Measurements from ENCODE around the gene VILL.
A peak's percentile ranks its signal among the peaks of the same experiment; 100 is the strongest.

The VILL gene

DNA sequence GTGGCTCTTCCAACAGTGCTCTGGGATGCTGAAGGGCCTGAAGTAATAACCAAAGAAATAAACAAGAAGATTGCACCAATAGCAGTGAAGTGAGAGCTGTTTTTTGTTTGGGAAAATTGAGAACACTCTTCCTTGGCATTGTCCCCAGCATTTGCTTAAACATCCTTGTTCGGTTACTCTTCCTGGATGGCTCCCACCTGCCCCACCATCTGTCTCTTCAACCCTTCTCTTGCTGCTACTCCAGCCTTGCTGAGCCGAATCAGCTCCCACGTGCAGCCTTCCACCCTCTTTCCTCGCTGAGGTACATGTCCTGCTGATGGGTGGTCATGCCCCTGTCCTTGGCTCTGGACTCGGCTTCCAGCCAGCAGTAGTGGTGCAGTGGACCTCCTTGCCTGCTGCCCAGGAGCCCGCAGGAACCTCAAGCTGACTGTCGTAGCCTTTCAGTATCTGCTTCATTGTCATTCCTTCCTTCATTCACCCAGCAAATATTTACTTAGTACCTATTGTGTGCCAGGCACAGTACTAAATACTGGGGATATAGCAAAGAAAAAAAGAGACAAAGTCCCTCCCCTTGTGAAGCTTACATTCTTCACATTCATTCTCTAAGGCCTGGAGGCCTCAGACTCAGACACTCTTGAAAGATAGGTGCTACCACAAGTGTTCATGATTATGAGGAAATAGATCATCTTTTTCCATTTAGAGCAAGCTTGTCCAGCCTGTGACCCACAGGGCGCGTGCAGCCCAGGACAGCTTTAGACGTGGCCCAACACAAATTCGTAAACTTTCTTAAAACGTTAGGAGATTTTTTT, 17.1 kb upstream of the VILL start:
- TF ChIP-seq, protein P1, sequence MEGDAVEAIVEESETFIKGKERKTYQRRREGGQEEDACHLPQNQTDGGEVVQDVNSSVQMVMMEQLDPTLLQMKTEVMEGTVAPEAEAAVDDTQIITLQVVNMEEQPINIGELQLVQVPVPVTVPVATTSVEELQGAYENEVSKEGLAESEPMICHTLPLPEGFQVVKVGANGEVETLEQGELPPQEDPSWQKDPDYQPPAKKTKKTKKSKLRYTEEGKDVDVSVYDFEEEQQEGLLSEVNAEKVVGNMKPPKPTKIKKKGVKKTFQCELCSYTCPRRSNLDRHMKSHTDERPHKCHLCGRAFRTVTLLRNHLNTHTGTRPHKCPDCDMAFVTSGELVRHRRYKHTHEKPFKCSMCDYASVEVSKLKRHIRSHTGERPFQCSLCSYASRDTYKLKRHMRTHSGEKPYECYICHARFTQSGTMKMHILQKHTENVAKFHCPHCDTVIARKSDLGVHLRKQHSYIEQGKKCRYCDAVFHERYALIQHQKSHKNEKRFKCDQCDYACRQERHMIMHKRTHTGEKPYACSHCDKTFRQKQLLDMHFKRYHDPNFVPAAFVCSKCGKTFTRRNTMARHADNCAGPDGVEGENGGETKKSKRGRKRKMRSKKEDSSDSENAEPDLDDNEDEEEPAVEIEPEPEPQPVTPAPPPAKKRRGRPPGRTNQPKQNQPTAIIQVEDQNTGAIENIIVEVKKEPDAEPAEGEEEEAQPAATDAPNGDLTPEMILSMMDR (IDR thresholded peaks at IDR 0.05; ENCODE audit: low read depth, low read length) = no peak
- Histone ChIP-seq H3K36me3 (no peaks in the 10 kb centered on the region; the same call in 1 of the 2 replicates), H3K9me3 (no peaks in the 10 kb centered on the region), H3K27me3 (no peaks in the 10 kb centered on the region), H3K4me3 (ENCODE audit: low read depth, low read length) (no peak overlapping the region), H3K4me1 (no peaks in the 10 kb centered on the region)
- no peak for DNase-seq

DNA sequence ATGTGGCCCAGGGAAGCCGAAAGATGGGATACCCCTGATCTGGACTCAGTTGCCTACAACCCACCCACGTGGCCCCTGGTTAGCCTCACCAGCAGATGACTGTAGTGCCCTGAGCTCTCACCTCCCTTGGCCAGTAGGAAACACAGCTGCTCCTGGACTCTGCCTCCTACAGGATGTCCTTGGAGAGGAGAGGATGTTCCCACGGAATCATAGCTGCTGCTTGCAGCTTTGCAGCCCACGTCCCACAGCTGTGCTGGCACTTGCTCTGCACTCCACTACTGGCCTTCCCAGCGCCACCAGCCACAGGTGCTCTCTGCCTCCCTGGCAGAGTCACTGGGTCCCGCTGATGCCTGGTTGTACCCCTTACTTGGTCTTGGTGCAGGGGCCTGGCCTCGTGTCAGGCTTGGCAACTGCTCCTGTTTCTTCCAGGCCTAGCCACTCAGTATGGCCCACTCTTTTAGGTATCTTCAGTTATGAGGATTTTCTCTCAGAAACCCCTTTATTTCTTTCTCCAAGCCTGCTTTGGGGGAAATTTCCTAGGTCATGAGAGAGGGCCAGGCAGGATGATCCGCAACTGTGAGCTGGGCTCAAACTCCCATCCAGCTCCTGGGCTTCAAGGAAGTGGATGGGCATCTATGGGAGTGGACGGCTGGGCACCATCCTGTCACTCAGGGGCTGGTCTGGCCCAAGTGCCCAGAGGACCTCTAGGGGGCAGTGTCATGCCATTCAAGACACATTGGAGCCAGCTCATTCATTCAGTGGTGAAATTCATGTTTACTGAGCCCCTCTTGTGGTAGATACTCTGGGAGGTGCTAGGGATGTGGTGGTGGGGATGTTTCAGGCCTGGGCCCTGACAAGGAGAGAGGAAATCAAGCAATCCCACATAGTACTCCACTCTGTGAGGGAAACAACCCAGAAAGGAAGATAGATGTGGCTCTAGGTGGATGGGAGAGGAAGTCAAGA, 16.2 kb upstream of the VILL start:
- TF ChIP-seq, protein P1 (IDR thresholded peaks at IDR 0.05; ENCODE audit: low read depth, low read length) = peak; percentile 69
- H3K36me3 ChIP-seq = no peaks in the 10 kb centered on the region; the same call in 1 of the 2 replicates
- H3K27me3 ChIP-seq = no peaks in the 10 kb centered on the region
- no peaks in the 10 kb centered on the region for H3K9me3 ChIP-seq
- no peak overlapping the region for H3K4me3 ChIP-seq (ENCODE audit: low read depth, low read length)
- no peaks in the 10 kb centered on the region for H3K4me1 ChIP-seq
- DNase-seq = peak; percentile 68

DNA sequence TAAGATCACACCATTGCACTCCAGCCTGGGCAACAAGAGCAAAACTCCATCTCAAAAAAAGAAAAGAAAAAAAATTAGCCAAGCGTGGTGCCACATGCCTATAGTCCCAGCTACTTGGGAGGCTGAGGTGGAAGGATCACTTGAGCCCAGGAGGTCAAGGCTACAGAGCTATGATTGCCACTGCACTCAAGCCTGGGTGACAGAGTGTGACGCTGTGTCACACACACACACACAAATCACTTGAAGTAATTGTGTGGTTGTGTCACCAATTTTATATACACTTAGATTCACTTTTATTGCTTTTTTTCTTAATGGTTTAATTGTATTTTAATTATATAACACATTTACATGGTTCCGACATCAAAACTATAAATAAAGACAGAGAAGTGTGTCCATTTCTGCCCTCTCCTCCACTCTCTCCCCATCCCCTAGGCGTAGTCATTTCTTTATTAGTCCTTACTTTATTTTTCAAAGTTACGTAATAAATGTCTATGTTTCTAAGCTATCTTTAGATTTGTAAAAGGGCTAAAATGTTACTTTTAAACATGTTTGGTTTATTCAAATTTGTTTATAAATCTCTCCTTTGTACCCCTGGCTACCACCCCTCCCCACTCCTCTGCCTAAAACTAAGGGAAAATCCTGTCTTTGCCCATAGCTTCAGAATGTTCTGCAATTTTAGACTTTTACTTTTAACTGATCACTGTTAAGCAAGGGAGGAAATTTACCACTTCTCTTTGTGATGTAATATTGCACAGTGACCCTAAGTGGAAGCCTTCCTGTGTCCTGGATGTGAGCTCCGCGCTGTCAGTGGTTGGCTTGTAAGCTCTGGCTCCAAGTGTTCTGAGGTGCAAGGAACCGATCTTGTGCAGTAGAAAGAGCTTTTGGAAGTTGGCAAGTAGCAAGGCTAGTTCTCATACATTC, 10.8 kb upstream of the VILL start:
- Histone ChIP-seq H3K36me3 (no peaks in the 10 kb centered on the region; the same call in 1 of the 2 replicates), H3K4me1 (no peaks in the 10 kb centered on the region), H3K27me3 (no peaks in the 10 kb centered on the region), H3K4me3 (ENCODE audit: low read depth, low read length) (no peak overlapping the region), H3K9me3 (no peaks in the 10 kb centered on the region)
- TF ChIP-seq, protein P1 (IDR thresholded peaks at IDR 0.05; ENCODE audit: low read depth, low read length) = no peak
- DNase-seq = no peak

DNA sequence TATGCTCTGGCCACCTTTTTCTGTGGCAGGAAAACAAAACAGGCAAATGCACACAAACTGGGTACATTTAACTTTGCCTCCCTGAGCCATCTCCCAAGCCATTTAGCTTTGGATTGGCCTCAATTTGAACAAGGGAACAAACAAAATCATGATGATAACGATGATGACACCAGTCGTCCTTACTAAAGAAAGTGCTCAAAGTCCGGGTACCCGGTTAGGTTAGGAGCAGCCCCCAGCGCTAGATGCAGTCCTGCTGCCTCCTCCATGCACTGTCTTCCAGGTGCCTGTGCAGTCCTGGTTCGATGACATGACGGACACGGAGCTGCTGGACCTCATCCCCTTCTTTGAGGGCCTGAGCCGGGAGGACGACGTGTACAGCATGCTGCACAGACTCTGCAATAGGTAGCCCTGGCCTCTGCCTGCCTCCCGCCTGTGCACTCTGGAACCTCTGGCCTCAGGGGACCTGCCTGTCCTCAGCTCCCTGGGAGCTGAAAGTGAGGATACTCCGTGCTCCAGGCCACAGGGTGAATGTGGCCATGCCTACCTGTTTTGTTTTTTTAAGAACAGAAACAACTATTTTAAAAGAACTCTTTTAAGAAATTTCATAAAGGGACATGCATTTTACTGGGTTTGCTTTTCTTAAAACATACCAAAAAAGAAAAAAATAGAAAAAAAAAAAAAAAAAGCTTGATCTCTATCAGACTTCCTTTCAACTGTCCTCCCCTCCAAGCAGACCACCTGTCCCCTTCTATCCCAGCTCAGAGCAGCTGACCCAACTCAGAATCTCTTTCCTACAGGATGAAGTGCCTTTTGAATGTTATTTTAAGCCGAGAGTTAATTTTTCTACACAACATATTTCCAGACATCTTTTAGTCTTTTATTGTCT, 9.9 kb upstream of the VILL start:
- no peaks in the 10 kb centered on the region for H3K4me1 ChIP-seq
- no peaks in the 10 kb centered on the region for H3K27me3 ChIP-seq
- TF ChIP-seq, protein P1 (IDR thresholded peaks at IDR 0.05; ENCODE audit: low read depth, low read length) = no peak
- no peak overlapping the region for H3K4me3 ChIP-seq (ENCODE audit: low read depth, low read length)
- no peaks in the 10 kb centered on the region for H3K9me3 ChIP-seq
- no peaks in the 10 kb centered on the region; the same call in 1 of the 2 replicates for H3K36me3 ChIP-seq
- DNase-seq = no peak

DNA sequence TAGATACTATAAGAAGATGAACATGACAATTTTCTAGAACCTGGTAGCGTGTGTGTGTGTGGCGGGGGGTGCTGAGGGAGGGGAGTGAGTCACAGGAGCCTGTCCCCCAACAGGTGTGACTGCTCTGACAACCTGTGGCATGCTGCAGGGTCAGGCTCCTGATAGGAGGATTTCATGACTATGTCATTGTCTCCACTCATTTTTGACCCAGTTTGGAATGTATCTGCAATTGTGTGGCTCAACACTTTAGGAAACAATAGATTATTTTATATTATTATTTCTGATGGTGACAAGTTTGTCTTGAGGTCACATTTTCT, 9.3 kb upstream of the VILL start:
- no peaks in the 10 kb centered on the region for H3K27me3 ChIP-seq
- no peak for DNase-seq
- TF ChIP-seq, protein P1 (IDR thresholded peaks at IDR 0.05; ENCODE audit: low read depth, low read length) = no peak
- no peak overlapping the region for H3K4me3 ChIP-seq (ENCODE audit: low read depth, low read length)
- H3K9me3 ChIP-seq = no peaks in the 10 kb centered on the region
- no peaks in the 10 kb centered on the region for H3K4me1 ChIP-seq
- H3K36me3 ChIP-seq = no peaks in the 10 kb centered on the region
